Suprapubic skin (tissue), 4 donors: Measurements from ENCODE around the gene ALG12.

Experiments used
- EP300 ChIP-seq: sonication (generic); formaldehyde crosslinking; IDR thresholded peaks from one replicate; pipeline ENCODE4 v1.6.1; 2017; ENCODE audit warnings: antibody characterized with exemption
- POLR2A ChIP-seq, 2 donors: fragments of 450-650 bp; IDR thresholded peaks; one replicate each; pipeline ENCODE4 v1.6.1; 2017; ENCODE audit warnings: antibody characterized with exemption in 2 of 2, mild to moderate bottlenecking in 2 of 2, moderate library complexity in 2 of 2
- POLR2AphosphoS5 ChIP-seq, 3 donors: sonication (generic); formaldehyde crosslinking; IDR thresholded peaks; one replicate each; pipeline ENCODE4 v1.6.1; 2017; ENCODE audit warnings: antibody characterized with exemption in 3 of 3
- TF ChIP-seq, protein P1 (sequence below), 2 donors: fragments of 200-600 bp in 1 of 2; fragments of 450-650 bp in 1 of 2; sonication (generic) in 1 of 2; IDR thresholded peaks; one replicate each; pipeline ENCODE4 v1.5.1; 2016 to 2019; ENCODE audit warnings: antibody characterized with exemption in 2 of 2, mild to moderate bottlenecking in 1 of 2, moderate library complexity in 1 of 2

DNA sequence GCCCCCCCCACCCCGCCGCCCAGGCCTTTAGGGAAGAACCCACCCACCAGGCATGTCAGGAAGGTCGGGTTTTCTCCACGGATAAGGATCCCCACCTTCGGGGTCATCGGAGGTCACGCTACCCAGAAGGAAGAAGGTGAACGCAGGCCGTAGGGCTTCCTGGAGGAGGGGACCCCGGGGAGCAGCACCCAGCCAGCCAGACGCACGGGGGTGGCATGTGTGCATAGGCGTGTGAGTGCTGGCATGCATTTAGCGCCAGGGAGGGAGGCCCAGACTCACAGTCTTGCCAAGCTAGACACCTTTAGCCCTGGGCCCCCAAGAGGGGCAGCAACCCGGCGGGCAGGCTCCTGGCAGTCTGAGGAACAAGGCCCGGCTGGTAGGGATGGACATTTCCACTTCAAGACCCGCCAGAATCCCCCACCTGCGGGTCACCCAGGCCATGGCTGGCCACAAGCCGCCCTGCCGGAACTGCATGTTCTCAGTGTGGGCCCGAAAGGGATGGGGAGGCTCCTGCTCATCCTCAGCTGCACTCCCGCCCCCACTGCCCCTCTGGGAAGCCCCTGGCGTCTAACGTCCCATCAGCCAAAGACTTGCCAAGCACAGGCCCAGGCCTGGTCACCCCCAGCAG is 25.6 kb upstream of the ALG12 start:
- TF ChIP-seq, protein P1, sequence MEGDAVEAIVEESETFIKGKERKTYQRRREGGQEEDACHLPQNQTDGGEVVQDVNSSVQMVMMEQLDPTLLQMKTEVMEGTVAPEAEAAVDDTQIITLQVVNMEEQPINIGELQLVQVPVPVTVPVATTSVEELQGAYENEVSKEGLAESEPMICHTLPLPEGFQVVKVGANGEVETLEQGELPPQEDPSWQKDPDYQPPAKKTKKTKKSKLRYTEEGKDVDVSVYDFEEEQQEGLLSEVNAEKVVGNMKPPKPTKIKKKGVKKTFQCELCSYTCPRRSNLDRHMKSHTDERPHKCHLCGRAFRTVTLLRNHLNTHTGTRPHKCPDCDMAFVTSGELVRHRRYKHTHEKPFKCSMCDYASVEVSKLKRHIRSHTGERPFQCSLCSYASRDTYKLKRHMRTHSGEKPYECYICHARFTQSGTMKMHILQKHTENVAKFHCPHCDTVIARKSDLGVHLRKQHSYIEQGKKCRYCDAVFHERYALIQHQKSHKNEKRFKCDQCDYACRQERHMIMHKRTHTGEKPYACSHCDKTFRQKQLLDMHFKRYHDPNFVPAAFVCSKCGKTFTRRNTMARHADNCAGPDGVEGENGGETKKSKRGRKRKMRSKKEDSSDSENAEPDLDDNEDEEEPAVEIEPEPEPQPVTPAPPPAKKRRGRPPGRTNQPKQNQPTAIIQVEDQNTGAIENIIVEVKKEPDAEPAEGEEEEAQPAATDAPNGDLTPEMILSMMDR (IDR thresholded peaks at IDR 0.05), result no peak
- TF ChIP-seq POLR2AphosphoS5 (IDR thresholded peaks at IDR 0.05) (no peak), POLR2A (IDR thresholded peaks at IDR 0.05) (no peak), EP300 (no peak)
